GM10266 (cell line): ENCODE results near the gene MBD5.
"Not testable (repeated sequence)": the region's sequence is repeated elsewhere in the genome, so short reads cannot be mapped to it uniquely, and the experiment has no call there.

Source experiments
- DNase-seq: peaks from one replicate; pipeline ENCODE4 v3.0.0; 2012; ENCODE audit errors: extremely low spot score
- CTCF ChIP-seq: IDR thresholded peaks from 2 replicates; pipeline ENCODE4 v1.5.1; 2012; ENCODE audit warnings: mild to moderate bottlenecking, low read depth; ENCODE audit not compliant: control insufficient read depth, insufficient read depth; ENCODE audit errors: missing control alignments

The MBD5 gene

GRCh38 chr2:148541792-148542191 is 520.9 kb downstream of the MBD5 start:
- TF ChIP-seq CTCF, result no peak
- DNase-seq, result no peak

DNA sequence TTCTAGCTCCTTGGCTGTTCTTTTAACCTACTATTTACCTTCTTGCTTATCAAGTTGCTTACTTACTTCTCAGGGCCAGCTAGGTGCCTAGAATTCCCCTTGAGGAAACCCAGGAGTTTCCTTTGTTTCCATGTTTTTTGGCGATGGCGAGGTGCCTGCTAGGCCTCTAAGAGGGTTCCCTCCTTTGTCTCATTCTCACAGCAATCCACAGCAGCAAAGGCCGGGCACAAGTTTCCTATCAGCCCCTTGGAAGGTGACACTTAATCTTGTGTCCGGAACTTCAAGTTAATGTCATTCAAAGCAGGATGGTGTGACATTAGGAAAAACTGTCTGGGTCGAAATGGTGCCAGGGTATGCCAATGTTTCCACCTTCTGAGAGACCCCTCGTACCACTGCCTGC is 521.7 kb downstream of the MBD5 start:
- DNase-seq, result no peak
- no peak for TF ChIP-seq CTCF

DNA sequence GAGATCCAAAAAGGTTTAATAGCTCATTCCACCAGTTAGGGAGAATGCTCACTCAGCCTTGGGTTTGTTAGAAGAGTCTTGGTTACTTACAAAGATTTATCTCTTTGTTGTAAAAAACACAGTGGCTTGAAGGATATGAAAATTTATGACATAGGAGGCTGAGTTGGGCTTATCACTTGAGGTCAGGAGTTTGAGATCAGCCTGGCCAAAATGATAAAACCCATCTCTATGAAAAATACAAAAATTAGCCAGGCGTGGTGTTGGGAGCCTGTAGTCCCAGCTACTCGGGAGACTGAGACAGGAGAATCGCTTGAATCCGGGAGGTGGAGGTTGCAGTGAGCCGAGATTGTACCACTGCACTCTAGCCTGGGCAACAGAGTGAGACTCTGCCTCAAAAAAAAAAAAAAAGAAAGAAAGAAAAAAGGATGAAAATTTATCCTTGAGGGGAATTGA is 522.2 kb downstream of the MBD5 start:
- DNase-seq, result not testable (repeated sequence)

GRCh38 chr2:148545390-148546256 is 524.7 kb downstream of the MBD5 start:
- no peak for DNase-seq

GRCh38 chr2:148546270-148546669 is 525.4 kb downstream of the MBD5 start:
- no peak for TF ChIP-seq CTCF
- no peak for DNase-seq

More at GRCh38 chr2:148545390-148546256, 524.7 kb downstream of the MBD5 start:
- TF ChIP-seq CTCF, result no peak

GRCh38 chr2:148548716-148549400 is 528.0 kb downstream of the MBD5 start:
- no peak for DNase-seq
- no peak for TF ChIP-seq CTCF

GRCh38 chr2:148552675-148553331 is 531.9 kb downstream of the MBD5 start:
- no peak for DNase-seq
- TF ChIP-seq CTCF, result no peak
